Tibial artery (tissue), 4 donors: ENCODE data around the gene ZC3H14.

ENCODE experiments used
- DNase-seq, 2 donors: peaks; one replicate each; pipeline ENCODE4 v3.0.0-alpha.2; 2019
- H3K27ac ChIP-seq, 2 donors: fragments of 200-600 bp; sonication (generic) in 1 of 2; 1 replicate in 1 of 2; 2 replicates in 1 of 2; pipeline ENCODE4 v1.5.1; 2018 to 2019; ENCODE audit warnings: mild to moderate bottlenecking in 1 of 2
- H3K27me3 ChIP-seq, 2 donors: fragments of 200-600 bp; sonication (generic) in 1 of 2; one replicate each; pipeline versions ENCODE4 v1.5.1 to v1.6.0; 2016 to 2019
- H3K36me3 ChIP-seq, 3 donors: fragments of 200-600 bp; sonication (generic) in 2 of 3; one replicate each; pipeline ENCODE4 v1.5.1; 2016 to 2019; ENCODE audit warnings: mild to moderate bottlenecking in 2 of 3
- H3K4me1 ChIP-seq, 4 donors: fragments of 200-600 bp; sonication (generic) in 2 of 4; 1 replicate in 3 of 4; 2 replicates in 1 of 4; pipeline ENCODE4 v1.5.1; 2016 to 2019
- H3K4me3 ChIP-seq, 2 donors: fragments of 200-600 bp; sonication (generic) in 1 of 2; 1 replicate in 1 of 2; 2 replicates in 1 of 2; pipeline ENCODE4 v1.5.1; 2018 to 2019; ENCODE audit warnings: mild to moderate bottlenecking in 2 of 2
- H3K9me3 ChIP-seq, 3 donors: fragments of 200-600 bp; sonication (generic) in 1 of 3; one replicate each; pipeline ENCODE4 v1.5.1; 2016 to 2019
- intact Hi-C: fragments of 100-400 bp; cut with DNase I; formaldehyde crosslinking; loops from one replicate; pipeline ENCODE4 v1.15.0; 2023; ENCODE audit warnings: low total_unique reads
- TF ChIP-seq, protein P1 (sequence below), 2 experiments: fragments of 200-600 bp in 1 of 2; fragments of 450-650 bp in 1 of 2; IDR thresholded peaks; one replicate each; pipeline ENCODE4 v1.5.1; 2017 to 2019; ENCODE audit warnings: antibody characterized with exemption in 2 of 2, mild to moderate bottlenecking in 1 of 2, moderate library complexity in 1 of 2

ZC3H14 gene

DNA sequence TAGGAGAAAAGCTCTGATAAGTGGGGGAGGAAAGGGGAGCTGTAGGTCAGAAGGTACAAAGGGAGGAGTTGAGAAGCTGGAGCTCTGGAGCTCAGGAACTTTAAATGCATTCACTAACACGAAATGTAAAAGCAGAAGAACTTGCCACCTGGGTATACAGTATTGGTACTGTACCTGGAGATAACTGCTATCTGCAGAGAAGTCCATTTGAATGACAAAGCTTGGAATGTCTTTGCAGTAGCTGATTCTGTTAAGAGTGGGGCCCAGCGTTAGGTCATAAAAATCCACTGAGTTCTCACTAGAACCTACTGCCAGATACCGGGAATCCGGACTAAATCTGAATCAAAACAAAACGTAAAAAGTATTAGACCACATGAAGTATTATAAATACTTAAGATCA lies 55.6 kb downstream of the ZC3H14 start:
- no peak overlapping the region for H3K27ac ChIP-seq
- H3K27me3 ChIP-seq = no peaks in the 10 kb centered on the region
- H3K36me3 ChIP-seq = peaks cover 0 to 8% (median 0%) of the 10 kb centered on the region in 3 donors
- no peak for DNase-seq
- TF ChIP-seq, protein P1, sequence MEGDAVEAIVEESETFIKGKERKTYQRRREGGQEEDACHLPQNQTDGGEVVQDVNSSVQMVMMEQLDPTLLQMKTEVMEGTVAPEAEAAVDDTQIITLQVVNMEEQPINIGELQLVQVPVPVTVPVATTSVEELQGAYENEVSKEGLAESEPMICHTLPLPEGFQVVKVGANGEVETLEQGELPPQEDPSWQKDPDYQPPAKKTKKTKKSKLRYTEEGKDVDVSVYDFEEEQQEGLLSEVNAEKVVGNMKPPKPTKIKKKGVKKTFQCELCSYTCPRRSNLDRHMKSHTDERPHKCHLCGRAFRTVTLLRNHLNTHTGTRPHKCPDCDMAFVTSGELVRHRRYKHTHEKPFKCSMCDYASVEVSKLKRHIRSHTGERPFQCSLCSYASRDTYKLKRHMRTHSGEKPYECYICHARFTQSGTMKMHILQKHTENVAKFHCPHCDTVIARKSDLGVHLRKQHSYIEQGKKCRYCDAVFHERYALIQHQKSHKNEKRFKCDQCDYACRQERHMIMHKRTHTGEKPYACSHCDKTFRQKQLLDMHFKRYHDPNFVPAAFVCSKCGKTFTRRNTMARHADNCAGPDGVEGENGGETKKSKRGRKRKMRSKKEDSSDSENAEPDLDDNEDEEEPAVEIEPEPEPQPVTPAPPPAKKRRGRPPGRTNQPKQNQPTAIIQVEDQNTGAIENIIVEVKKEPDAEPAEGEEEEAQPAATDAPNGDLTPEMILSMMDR (IDR thresholded peaks at IDR 0.05) = no peak
- H3K4me1 ChIP-seq = peaks cover 0 to 17% (median 12%) of the 10 kb centered on the region in 4 donors
- intact Hi-C loops = no loop called here
- no peak overlapping the region for H3K4me3 ChIP-seq
- H3K9me3 ChIP-seq = no peaks in the 10 kb centered on the region

DNA sequence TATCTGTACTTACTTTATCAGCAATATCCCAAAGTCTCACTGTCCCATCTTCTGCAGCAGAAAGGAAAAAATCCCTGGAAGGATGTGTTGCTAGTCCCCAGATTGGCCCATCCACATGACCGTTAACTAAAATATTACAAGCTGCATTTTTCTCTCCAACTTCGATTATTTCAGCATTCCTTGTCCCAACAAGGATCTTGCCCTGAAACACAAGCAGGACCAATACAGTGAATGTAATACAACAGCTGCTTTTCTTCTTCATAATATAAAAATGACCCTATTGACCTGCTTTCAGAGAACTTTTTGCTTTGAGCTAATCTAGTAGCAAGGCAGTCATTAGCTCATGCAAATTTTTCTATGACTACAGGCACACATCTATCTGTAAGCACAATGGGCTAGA lies 58.3 kb downstream of the ZC3H14 start:
- H3K4me1 ChIP-seq = no peaks in the 10 kb centered on the region
- intact Hi-C loops = no loop called here
- no peak overlapping the region for H3K4me3 ChIP-seq
- H3K36me3 ChIP-seq = peaks cover 0 to 8% (median 0%) of the 10 kb centered on the region in 3 donors
- TF ChIP-seq, protein P1 (IDR thresholded peaks at IDR 0.05) = no peak
- H3K9me3 ChIP-seq = no peaks in the 10 kb centered on the region
- no peak for DNase-seq
- no peak overlapping the region for H3K27ac ChIP-seq
- no peaks in the 10 kb centered on the region for H3K27me3 ChIP-seq

DNA sequence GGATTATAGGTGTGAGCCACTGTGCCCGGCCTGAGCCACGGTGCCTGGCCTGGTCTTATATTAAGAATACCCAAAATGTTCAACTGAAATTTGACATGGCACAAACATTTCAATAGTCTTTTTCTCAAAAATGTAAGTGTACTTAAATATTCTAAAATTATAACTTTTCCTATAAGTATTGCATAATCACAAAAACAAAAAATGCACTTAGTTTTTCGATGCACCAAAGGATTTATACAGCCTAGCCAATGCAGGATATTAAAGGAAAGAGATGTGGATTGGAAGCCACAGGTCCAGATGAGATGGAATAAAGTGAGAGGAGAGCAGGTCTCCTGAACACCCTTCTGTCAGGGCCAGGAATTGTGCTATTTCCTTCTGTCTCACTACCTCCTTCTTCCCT lies 62.8 kb downstream of the ZC3H14 start:
- no peaks in the 10 kb centered on the region for H3K27me3 ChIP-seq
- H3K36me3 ChIP-seq = peaks cover 0 to 4% (median 0%) of the 10 kb centered on the region in 3 donors
- no peak overlapping the region for H3K4me3 ChIP-seq
- H3K9me3 ChIP-seq = no peaks in the 10 kb centered on the region
- no peaks in the 10 kb centered on the region for H3K4me1 ChIP-seq
- TF ChIP-seq, protein P1 (IDR thresholded peaks at IDR 0.05) = no peak
- no peak for DNase-seq
- no peak overlapping the region for H3K27ac ChIP-seq
- intact Hi-C loops = no loop called here

DNA sequence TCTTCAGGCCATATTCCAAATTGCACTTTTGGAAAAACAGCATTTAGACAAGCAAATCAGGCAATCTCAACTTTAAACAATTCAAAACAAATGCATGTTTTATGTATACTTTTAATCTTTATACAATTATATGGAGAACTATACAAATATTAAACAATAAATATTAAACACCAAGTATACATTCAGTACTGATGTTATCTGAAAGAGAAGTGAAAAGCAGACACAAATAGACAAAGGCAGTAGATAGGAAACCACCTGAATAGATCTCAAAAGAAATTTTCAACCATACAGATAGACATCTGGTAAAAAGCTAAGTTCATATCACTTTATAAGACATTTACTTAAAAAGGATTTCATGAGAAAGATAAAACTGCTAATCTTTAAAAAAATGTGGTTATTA lies 65.2 kb downstream of the ZC3H14 start:
- DNase-seq = no peak
- no peak overlapping the region for H3K27ac ChIP-seq
- H3K36me3 ChIP-seq = peaks cover 0 to 4% (median 0%) of the 10 kb centered on the region in 3 donors
- no peaks in the 10 kb centered on the region for H3K4me1 ChIP-seq
- no peaks in the 10 kb centered on the region for H3K27me3 ChIP-seq
- H3K9me3 ChIP-seq = no peaks in the 10 kb centered on the region
- intact Hi-C loops = no loop called here
- TF ChIP-seq, protein P1 (IDR thresholded peaks at IDR 0.05) = no peak
- H3K4me3 ChIP-seq = no peak overlapping the region

DNA sequence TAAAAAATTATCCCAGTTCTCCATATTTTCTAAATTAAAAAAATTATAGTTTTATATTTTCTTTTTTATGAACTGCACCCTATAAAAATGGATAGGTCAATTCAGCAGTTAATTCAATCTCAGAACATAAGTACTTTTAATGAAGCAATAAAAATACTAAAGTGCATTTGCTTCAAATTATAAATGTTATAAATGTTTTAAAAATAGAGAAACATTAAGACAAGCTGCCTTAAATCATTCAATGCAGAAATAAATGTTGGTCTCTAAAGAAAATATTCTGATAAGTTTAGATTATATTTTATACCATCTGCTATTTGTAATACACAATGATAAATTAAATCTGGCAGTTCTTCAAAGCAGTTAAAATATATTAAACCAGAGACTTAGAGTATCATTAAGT lies 65.6 kb downstream of the ZC3H14 start:
- H3K36me3 ChIP-seq = peaks cover 0 to 4% (median 0%) of the 10 kb centered on the region in 3 donors

More for the DNA sequence above, 65.6 kb downstream of the ZC3H14 start:
- H3K4me1 ChIP-seq = no peaks in the 10 kb centered on the region
- TF ChIP-seq, protein P1 (IDR thresholded peaks at IDR 0.05) = no peak
- H3K27me3 ChIP-seq = no peaks in the 10 kb centered on the region
- DNase-seq = no peak
- no peak overlapping the region for H3K4me3 ChIP-seq
- intact Hi-C loops = no loop called here
- H3K27ac ChIP-seq = no peak overlapping the region
- H3K9me3 ChIP-seq = no peaks in the 10 kb centered on the region
